IPS-15b (cell line): ENCODE results near the gene LRCOL1.

Experiments used
- H3K27me3 ChIP-seq: one replicate; pipeline ENCODE4 v1.6.1; 2013; ENCODE audit warnings: low read length; ENCODE audit not compliant: control insufficient read depth, insufficient read depth
- H3K36me3 ChIP-seq: one replicate; pipeline ENCODE4 v1.6.1; 2013; ENCODE audit warnings: low read length; ENCODE audit not compliant: control insufficient read depth, insufficient read depth
- H3K4me1 ChIP-seq: one replicate; pipeline ENCODE4 v1.6.1; 2013; ENCODE audit warnings: mild to moderate bottlenecking, low read length; ENCODE audit not compliant: control insufficient read depth, insufficient read depth
- H3K4me3 ChIP-seq: one replicate; pipeline ENCODE4 v1.5.1; 2013; ENCODE audit warnings: low read depth, low read length
- H3K9ac ChIP-seq: one replicate; pipeline ENCODE4 v1.6.1; 2013; ENCODE audit warnings: low read depth, mild to moderate bottlenecking, low read length
- H3K9me3 ChIP-seq: one replicate; pipeline ENCODE4 v1.6.1; 2013; ENCODE audit warnings: mild to moderate bottlenecking, low read length; ENCODE audit not compliant: control insufficient read depth, insufficient read depth

LRCOL1 gene

DNA sequence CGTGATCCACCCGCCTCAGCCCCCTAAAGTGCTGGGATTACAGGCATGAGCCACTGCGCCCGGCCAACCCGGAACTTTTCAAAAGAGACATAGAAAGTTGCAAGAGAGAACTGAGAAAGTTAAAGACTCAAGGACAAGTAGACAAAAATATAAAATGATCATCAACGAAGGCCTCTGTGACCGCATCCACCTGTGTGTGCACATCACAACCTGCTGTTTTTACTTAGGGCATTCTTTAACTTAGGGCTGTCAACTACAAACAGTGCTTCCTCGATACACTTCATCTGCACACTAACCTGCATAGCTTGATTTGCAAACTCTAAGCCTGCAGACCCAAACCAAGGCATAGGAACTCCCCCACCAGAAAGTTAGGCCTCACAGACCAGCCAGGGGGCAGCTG is 23.0 kb upstream of the LRCOL1 start:
- Histone ChIP-seq H3K9me3 (no peaks in the 10 kb centered on the region), H3K4me1 (no peaks in the 10 kb centered on the region), H3K4me3 (no peak overlapping the region), H3K9ac (no peak overlapping the region), H3K27me3 (no peaks in the 10 kb centered on the region), H3K36me3 (peaks cover 80% of the 10 kb centered on the region)

DNA sequence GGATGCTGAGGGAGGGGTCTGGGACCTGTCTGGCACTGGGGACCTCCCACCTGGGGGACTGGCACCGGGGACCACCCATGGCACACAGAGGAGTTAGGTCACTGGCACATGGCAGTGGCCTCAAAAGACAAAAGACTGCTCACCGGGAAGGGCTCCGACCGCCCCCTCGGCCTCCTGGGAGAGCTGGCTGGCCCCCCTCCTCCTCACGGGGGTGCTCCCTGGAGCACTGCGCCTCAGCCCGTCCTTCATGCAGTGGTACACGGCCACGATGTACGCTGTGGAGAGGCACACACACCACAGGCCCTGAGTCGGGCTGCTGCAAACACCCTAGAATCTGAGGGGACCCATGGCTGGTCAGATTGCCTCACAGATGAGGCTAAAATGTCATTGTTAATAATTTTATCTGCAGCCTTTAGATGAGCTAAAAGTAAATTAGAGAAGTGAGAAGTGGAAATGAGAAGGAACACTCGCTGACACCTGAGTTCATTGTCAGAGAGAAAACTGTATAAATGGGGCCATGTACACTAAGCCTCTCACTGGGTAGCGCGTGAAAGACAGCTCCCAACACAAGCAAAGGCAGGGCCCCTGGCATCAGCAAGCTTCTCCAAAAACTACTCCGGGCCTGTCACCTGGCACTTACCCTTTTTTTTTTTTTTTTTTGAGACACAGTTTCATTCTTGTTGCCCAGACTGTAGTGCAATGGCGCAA is 22.3 kb upstream of the LRCOL1 start:
- no peaks in the 10 kb centered on the region for H3K4me1 ChIP-seq
- peaks cover 76% of the 10 kb centered on the region for H3K36me3 ChIP-seq
- no peak overlapping the region for H3K9ac ChIP-seq
- no peaks in the 10 kb centered on the region for H3K9me3 ChIP-seq
- no peak overlapping the region for H3K4me3 ChIP-seq
- no peaks in the 10 kb centered on the region for H3K27me3 ChIP-seq

DNA sequence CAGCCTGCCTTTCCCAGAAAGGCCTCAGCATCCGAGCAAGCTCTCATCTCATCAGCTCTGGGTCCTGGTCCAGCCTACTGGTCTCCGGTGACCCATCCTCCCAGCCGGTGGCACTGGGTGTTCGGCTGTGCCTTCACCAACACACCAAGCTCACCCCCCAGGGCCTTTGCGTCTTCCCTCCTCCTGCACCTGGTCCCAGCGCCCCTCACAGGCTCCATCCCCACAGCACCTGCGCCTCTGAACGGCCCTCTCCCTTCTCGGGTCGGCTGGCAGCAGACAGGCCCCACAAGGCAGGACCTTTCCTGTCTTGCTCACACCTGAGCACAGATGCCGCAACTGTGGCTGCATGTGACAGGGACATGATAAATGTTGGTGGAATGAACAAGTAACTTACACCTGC is 21.3 kb upstream of the LRCOL1 start:
- no peak overlapping the region for H3K9ac ChIP-seq
- no peaks in the 10 kb centered on the region for H3K9me3 ChIP-seq
- H3K27me3 ChIP-seq, result no peaks in the 10 kb centered on the region
- H3K4me1 ChIP-seq, result no peaks in the 10 kb centered on the region
- peaks cover 66% of the 10 kb centered on the region for H3K36me3 ChIP-seq
- H3K4me3 ChIP-seq, result no peak overlapping the region

DNA sequence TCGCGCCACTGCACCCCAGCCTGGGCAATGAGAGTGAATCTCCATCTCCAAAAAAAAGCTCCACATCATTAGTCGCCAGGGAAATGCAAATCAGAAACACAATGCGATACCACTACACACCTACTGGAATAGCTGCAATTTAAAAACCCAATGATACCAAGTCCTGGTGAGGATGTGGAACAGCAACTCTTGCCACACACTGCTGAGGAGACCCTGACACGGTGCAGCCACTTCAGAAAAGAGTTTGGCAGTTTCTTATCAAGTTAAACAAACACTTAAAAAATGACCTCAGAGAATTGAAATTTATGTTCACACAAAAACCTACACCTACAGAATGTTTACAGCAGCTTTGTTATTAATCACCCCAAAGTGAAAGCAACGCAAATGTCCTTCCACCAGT is 20.3 kb upstream of the LRCOL1 start:
- Histone ChIP-seq H3K36me3 (peaks cover 64% of the 10 kb centered on the region), H3K4me1 (no peaks in the 10 kb centered on the region), H3K4me3 (no peak overlapping the region), H3K9me3 (no peaks in the 10 kb centered on the region), H3K9ac (no peak overlapping the region), H3K27me3 (no peaks in the 10 kb centered on the region)

DNA sequence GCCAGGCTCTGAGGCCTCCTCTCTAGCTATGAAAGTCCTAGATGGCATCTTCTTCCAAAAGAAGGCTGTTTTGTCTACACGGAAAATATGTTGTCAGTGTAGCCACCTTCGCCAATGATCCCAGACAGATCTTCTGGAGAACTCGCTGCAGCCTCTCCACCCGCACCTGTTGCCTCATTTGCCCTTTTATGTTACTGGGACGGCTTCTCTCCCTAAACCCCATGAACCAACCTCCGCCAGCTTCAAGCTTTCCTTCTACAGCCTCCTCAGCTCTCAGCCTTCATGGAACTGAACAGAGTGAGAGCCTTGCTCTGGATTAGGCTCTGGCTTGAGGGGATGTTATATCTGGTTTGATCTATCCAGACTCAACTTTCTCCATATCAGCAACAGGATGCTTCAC is 18.9 kb upstream of the LRCOL1 start:
- Histone ChIP-seq H3K9ac (no peak overlapping the region), H3K27me3 (no peaks in the 10 kb centered on the region), H3K4me3 (no peak overlapping the region), H3K36me3 (peaks cover 64% of the 10 kb centered on the region), H3K9me3 (no peaks in the 10 kb centered on the region), H3K4me1 (no peaks in the 10 kb centered on the region)

DNA sequence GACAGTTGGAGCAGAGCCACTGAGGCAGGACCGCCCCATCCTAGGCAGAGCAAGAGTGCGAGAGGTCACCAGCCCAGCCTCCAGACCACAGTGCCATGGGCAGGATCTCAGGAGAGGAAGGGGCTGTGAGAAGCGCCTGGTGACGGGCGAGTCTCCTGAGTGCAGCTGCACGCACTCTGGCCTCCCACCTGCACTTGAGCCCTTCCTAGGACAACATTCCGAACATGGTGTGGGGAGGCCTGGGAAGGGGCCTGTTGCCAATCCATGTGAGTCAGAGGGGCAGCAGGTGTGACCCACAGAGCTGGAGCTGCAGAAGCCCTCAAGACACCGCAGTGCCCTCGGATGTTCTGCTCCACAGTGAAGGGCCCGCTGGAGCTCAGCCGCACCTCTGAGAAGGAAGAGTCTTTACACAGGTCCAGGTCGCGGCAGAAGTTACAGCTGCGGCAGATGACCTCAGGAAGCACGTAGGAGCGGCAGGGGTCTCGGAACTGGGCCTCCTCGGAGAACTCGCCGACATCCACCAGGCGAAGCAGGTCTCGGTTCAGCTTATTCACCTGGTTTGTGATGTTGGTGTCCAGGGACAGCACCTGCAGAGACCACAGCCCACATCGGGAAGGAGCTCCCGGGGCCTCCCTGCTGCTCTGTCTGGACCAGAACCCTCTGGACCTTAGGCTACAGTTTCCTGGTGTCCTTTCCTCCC is 15.5 kb upstream of the LRCOL1 start:
- H3K4me3 ChIP-seq, result no peak overlapping the region
- no peaks in the 10 kb centered on the region for H3K4me1 ChIP-seq
- H3K27me3 ChIP-seq, result no peaks in the 10 kb centered on the region
- H3K9me3 ChIP-seq, result no peaks in the 10 kb centered on the region
- H3K36me3 ChIP-seq, result peaks cover 51% of the 10 kb centered on the region
- H3K9ac ChIP-seq, result no peak overlapping the region

DNA sequence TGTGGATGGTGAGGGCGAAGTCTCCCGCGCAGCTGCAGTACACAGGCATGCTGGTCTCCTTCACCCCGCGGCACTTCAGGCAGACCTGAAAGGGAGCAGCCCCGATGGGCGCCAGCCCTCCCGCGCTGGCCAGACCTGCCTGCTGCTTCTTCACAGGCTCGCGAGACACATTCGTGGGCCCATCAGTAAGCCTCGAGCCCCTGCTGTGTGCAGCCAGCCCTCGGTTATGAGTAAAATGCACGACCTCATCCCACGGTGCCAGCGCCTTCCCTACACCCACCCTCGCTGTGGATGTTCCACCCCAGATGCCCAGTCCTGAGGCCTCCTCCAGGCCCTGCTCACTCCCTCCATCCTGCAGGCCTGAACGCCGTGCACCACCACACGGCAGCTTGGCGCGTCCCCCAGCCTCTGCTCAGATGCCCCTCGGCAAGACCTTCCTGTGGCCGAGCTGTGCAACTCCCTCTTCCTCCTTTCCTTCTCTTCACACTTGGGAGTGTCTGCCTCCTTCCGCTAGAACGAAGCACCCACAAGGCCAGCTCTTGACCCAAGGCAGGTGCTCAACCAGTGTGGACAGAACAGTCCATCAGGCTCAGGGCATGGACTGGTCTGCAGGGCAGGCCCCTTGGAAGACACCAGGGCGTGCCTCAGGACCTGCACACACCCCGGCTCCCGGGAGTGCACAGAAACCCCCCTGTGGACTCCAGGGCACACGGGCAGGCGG is 14.7 kb upstream of the LRCOL1 start:
- Histone ChIP-seq H3K9ac (no peak overlapping the region), H3K9me3 (no peaks in the 10 kb centered on the region), H3K4me3 (no peak overlapping the region), H3K4me1 (no peaks in the 10 kb centered on the region), H3K36me3 (peaks cover 44% of the 10 kb centered on the region), H3K27me3 (peaks cover 5% of the 10 kb centered on the region)

DNA sequence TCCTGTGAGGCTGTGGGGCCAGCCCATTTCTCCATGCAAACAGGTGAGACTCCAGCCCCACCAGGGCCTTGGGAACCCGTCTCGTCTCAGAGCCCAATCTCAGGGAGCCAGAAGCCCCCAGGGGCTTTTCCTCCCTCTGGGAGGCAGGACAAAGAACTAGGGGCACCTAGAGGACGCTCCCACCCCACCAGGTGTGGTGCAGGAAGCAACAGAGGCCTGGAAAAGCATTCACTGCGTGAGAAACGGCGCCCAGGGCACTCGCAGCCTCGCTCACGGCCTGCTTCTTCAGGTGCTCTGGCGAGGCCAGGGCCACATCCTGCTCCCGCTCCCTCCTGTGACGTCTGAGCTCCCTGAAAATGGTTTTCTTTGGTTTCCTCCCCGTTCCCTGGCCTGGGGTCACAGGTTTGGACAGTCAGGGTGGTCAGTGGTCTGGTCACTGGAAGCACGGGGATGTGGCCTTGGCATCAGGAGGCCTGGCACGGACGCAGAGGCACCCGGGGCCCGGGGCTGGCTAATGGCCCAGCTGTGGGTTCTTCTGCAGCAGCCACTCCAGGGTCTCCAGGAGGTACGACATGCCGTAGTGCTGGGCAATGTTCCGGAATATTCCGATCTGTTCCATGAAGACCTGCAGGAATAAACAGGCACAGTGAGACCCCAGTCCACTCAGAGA is 13.9 kb upstream of the LRCOL1 start:
- Histone ChIP-seq H3K4me1 (no peaks in the 10 kb centered on the region), H3K9me3 (no peaks in the 10 kb centered on the region), H3K27me3 (peaks cover 7% of the 10 kb centered on the region), H3K36me3 (peaks cover 36% of the 10 kb centered on the region), H3K9ac (no peak overlapping the region), H3K4me3 (no peak overlapping the region)

DNA sequence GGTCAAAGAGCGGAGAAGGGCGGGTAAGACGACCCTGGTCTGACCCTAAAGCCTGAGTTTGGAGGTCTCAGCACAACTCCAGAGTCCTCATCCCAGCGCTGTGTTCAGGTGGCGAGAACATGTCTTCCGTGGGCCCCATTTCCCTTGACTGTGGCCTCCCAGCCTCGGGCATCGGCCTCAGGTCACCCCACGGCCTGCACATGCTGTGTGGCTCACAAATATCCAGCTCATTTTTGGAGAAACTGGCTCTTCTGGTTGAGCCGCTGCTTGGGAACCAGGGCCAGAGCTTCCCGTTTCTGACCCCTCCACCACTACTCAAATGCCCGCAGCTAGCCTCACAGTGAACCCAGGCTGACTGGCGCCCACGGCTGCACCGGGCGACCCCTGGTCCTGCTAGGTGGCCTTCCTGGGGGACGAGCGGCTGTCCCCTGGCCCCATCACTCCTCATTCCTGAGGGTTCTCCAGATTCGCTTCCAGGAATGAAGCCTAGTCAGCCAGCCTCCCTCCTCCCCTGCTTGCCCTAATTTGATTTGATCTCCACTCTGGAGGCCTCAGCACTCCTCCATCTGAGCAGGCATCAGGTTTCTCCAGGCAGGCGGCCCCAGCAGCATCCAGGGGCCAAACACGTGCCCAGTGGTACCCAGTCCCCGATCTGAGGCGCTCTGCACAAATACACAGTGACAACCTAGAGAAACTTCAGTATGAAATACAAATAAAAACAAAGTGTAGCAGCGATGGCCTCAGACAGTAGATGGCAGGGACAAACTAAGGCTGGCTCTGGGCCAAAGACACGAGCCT is 12.9 kb upstream of the LRCOL1 start:
- Histone ChIP-seq H3K9ac (no peak overlapping the region), H3K4me3 (no peak overlapping the region), H3K9me3 (no peaks in the 10 kb centered on the region), H3K4me1 (no peaks in the 10 kb centered on the region), H3K36me3 (peaks cover 31% of the 10 kb centered on the region), H3K27me3 (peaks cover 7% of the 10 kb centered on the region)

DNA sequence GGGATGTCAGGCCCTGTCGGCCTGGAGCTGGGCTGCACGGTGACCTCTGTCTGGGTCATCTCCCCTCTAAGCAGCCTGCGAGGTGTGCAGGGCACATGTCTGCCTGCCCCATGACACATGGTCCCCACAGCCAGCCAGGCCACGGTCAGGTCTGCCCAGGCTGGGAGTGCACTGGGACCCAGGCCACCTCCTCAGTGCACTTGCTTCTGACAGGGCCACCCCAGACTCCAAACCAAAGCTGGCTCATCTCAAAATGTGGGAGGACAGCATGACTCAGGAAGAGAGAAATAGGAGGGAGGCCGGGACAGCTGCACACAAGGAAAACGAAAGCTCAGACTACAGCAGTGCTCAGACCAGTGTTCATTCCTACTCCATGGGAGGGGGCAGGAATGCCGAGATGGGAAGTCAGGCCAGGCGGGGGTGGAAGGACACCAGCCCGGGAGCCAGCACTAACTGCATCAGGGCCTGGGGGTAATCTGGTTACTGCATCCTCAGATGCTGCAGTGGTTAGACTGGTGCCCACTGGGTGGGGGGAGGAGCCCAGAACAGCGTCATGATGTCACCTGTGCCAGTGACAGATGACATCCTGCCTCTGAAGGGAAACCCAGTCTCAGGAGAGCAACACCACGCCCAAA is 12.2 kb upstream of the LRCOL1 start:
- H3K4me1 ChIP-seq, result no peaks in the 10 kb centered on the region
- no peak overlapping the region for H3K9ac ChIP-seq
- H3K9me3 ChIP-seq, result peaks cover 4% of the 10 kb centered on the region
- H3K36me3 ChIP-seq, result peaks cover 31% of the 10 kb centered on the region
- no peak overlapping the region for H3K4me3 ChIP-seq
- peaks cover 13% of the 10 kb centered on the region for H3K27me3 ChIP-seq
